ENCODE data around the gene CDAN1.
"Not testable (repeated sequence)": the region's sequence is repeated elsewhere in the genome, so short reads cannot be mapped to it uniquely, and the experiment has no call there.

- TF ChIP-seq POLR2A (IDR thresholded peaks at IDR 0.05; ENCODE audit: low read length); GATA1 (IDR thresholded peaks at IDR 0.05; ENCODE audit: low read depth, low read length): not testable (repeated sequence)
These were observed 27.3 kb upstream of the CDAN1 start for GRCh38 chr15:42764154-42764731.
